Uterus (tissue), 4 donors: Measurements from ENCODE around the gene RNF217. TPM values are rescaled to one million over a fixed set of nuclear protein-coding genes. Genes with fewer than 3 reads are reported as not detected.

Experiments used
- DNase-seq, 2 donors: peaks; one replicate each; pipeline ENCODE4 v3.0.0-alpha.2; 2019 to 2020
- H3K27ac ChIP-seq, 2 donors: fragments of 200-600 bp; sonication (generic); 1 replicate in 1 of 2; 2 replicates in 1 of 2; pipeline ENCODE4 v1.5.1; 2016 to 2018
- H3K27me3 ChIP-seq, 2 donors: fragments of 200-600 bp; sonication (generic); one replicate each; pipeline ENCODE4 v1.5.1; 2018 to 2019; ENCODE audit warnings: control low read depth in 1 of 2
- H3K36me3 ChIP-seq, 2 donors: fragments of 200-600 bp; sonication (generic); one replicate each; pipeline ENCODE4 v1.5.1; 2019; ENCODE audit warnings: control low read depth in 1 of 2
- H3K4me1 ChIP-seq, 2 donors: fragments of 200-600 bp; sonication (generic); one replicate each; pipeline ENCODE4 v1.5.1; 2018 to 2019; ENCODE audit warnings: control low read depth in 1 of 2
- H3K4me3 ChIP-seq, 2 donors: fragments of 200-600 bp; sonication (generic); 1 replicate in 1 of 2; 2 replicates in 1 of 2; pipeline ENCODE4 v1.5.1; 2018 to 2019; ENCODE audit warnings: mild to moderate bottlenecking in 1 of 2
- H3K9me3 ChIP-seq, 2 donors: fragments of 200-600 bp; sonication (generic); one replicate each; pipeline ENCODE4 v1.5.1; 2019; ENCODE audit warnings: control low read depth in 1 of 2
- CTCF ChIP-seq, 4 experiments: fragments of 200-600 bp in 2 of 4; fragments of 450-650 bp in 2 of 4; sonication (generic) in 2 of 4; IDR thresholded peaks; one replicate each; pipeline ENCODE4 v1.5.1; 2016 to 2019; ENCODE audit warnings: antibody characterized with exemption in 4 of 4, mild to moderate bottlenecking in 2 of 4, moderate library complexity in 1 of 4
- POLR2A ChIP-seq, 2 donors: fragments of 450-650 bp; IDR thresholded peaks; one replicate each; pipeline ENCODE4 v1.6.1; 2016; ENCODE audit warnings: antibody characterized with exemption in 2 of 2, mild to moderate bottlenecking in 1 of 2, moderate library complexity in 1 of 2
- intact Hi-C: fragments of 100-400 bp; cut with DNase I; formaldehyde crosslinking; loops from one replicate; pipeline ENCODE4 v1.15.1; 2023; ENCODE audit warnings: low total_unique reads
- total RNA-seq, 4 donors: library from RNA; depleted of rRNA in 3 of 4; stranded (reverse); fragments of >200 nt in 3 of 4; gene quantifications; one replicate each; pipeline versions ENCODE4 v1.1.0 to v1.2.4, GENCODE V29; 2014 to 2023
- donor health status: DM: yes; HTN: yes; CAD: no.

The RNF217 gene
- total RNA-seq, 4 donors from 2014 or later, result 22.9 to 42.0 (median 29.0) TPM

DNA sequence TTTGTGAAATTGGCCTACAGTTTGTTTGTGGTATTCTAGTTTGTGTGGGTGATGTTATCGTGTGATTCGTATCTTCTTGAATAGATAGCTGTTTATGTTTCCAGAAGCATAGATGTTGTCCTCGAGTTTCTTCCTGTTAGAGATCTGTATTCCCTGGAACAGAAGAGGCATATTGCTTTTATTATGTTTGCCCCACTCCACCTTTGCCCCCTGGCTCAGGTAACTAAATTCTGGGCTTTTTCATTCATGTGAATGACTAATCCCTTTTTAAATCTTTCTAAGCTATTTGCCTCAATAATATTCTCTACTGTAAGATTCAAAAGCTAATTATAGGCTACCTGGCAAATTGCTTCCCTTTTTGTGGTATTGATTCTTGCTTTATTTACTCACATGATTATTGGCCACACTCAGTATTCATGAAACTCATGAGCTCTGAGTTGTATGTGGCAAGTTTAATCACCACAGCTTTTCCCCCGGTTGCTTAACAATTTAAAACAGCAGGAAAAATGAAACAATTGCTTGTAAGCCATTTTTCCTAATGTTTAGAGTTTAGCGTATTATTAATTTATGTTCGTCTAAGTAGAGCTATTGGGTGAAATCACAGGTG, 12.6 kb downstream of the RNF217 start:
- Histone ChIP-seq H3K27ac (no peak overlapping the region), H3K4me3 (no peak overlapping the region), H3K27me3 (no peaks in the 10 kb centered on the region), H3K9me3 (no peaks in the 10 kb centered on the region), H3K4me1 (no peaks in the 10 kb centered on the region), H3K36me3 (no peaks in the 10 kb centered on the region)
- intact Hi-C loops, result no loop called here
- no peak for TF ChIP-seq POLR2A (IDR thresholded peaks at IDR 0.05)
- no peak for TF ChIP-seq CTCF (IDR thresholded peaks at IDR 0.05)
- DNase-seq, result no peak

GRCh38 chr6:124977067-124977908, 15.1 kb downstream of the RNF217 start:
- H3K27ac ChIP-seq, result no peak overlapping the region
- H3K4me1 ChIP-seq, result no peaks in the 10 kb centered on the region
- H3K9me3 ChIP-seq, result no peaks in the 10 kb centered on the region
- no peak for DNase-seq
- TF ChIP-seq CTCF (IDR thresholded peaks at IDR 0.05) (no peak), POLR2A (IDR thresholded peaks at IDR 0.05) (no peak)
- intact Hi-C loops, result no loop called here
- H3K36me3 ChIP-seq, result no peaks in the 10 kb centered on the region
- H3K4me3 ChIP-seq, result no peak overlapping the region
- no peaks in the 10 kb centered on the region for H3K27me3 ChIP-seq

DNA sequence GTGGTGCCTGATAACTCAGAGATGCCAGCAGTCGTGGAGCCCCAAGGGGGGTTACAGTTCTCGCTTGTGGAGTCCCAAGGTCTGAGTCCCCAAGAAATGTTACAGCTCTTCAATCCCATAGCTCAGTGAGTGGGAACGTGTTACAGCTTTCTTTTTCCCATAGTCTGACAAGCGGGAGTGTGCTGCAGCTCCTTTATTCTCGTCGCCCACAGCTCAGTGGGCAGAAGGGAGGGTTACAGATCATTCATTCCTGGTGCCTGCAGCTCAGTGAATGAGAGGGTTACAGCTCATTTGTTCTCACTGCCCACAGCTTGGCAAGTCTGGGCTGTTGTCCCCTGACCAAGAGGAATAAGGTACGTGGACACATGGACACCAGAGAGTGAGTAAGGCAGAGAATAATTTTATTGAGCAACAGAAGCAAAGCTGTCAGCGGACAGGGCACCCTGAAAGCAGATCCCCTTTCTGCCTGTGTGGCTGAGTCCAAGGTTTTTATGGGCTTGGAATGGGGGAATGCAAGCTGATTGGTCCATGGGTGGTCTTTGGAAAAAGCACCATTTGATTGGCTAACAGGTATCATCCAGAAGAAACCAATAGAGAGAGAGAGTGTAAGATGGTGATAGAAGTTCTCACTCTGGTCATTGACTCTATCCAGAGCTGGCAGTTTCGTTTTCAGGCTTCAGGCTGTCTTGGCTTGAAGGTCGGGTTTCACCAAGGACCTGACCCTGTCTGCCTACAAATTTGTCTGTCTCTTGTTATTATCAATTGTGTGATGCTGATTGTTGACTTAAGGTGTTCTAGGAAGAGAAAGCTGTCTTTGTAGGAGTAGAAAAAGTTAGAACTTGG, 16.4 kb downstream of the RNF217 start:
- no peak for TF ChIP-seq CTCF (IDR thresholded peaks at IDR 0.05)
- no peak for TF ChIP-seq POLR2A (IDR thresholded peaks at IDR 0.05)
- Histone ChIP-seq H3K4me3 (no peak overlapping the region), H3K27ac (no peak overlapping the region), H3K4me1 (no peaks in the 10 kb centered on the region), H3K9me3 (no peaks in the 10 kb centered on the region), H3K27me3 (no peaks in the 10 kb centered on the region), H3K36me3 (no peaks in the 10 kb centered on the region)
- intact Hi-C loops, result no loop called here
- DNase-seq, result no peak

GRCh38 chr6:124979294-124979678, 17.0 kb downstream of the RNF217 start:
- Histone ChIP-seq H3K27me3 (no peaks in the 10 kb centered on the region), H3K27ac (no peak overlapping the region), H3K4me1 (no peaks in the 10 kb centered on the region), H3K4me3 (no peak overlapping the region), H3K36me3 (no peaks in the 10 kb centered on the region), H3K9me3 (no peaks in the 10 kb centered on the region)
- no peak for DNase-seq
- TF ChIP-seq POLR2A (IDR thresholded peaks at IDR 0.05) (no peak), CTCF (IDR thresholded peaks at IDR 0.05) (no peak)
- intact Hi-C loops, result no loop called here
